HS-27A (cell line): ENCODE measurements around the gene CEACAM5.
"Not testable (repeated sequence)": the region's sequence is repeated elsewhere in the genome, so short reads cannot be mapped to it uniquely, and the experiment has no call there.

Experiments
- DNase-seq: peaks from one replicate; pipeline ENCODE4 v3.0.0-alpha.2; 2012; ENCODE audit warnings: low read depth, missing footprints

Gene CEACAM5

GRCh38 chr19:41700381-41701195 lies 7.8 kb upstream of the CEACAM5 start:
- DNase-seq = no peak

GRCh38 chr19:41701401-41702075 lies 6.9 kb upstream of the CEACAM5 start:
- no peak for DNase-seq

DNA sequence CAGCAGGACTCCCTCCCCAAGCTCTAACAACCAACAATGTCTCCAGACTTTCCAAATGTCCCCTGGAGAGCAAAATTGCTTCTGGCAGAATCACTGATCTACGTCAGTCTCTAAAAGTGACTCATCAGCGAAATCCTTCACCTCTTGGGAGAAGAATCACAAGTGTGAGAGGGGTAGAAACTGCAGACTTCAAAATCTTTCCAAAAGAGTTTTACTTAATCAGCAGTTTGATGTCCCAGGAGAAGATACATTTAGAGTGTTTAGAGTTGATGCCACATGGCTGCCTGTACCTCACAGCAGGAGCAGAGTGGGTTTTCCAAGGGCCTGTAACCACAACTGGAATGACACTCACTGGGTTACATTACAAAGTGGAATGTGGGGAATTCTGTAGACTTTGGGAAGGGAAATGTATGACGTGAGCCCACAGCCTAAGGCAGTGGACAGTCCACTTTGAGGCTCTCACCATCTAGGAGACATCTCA lies 6.2 kb upstream of the CEACAM5 start:
- DNase-seq = peak; percentile 27

DNA sequence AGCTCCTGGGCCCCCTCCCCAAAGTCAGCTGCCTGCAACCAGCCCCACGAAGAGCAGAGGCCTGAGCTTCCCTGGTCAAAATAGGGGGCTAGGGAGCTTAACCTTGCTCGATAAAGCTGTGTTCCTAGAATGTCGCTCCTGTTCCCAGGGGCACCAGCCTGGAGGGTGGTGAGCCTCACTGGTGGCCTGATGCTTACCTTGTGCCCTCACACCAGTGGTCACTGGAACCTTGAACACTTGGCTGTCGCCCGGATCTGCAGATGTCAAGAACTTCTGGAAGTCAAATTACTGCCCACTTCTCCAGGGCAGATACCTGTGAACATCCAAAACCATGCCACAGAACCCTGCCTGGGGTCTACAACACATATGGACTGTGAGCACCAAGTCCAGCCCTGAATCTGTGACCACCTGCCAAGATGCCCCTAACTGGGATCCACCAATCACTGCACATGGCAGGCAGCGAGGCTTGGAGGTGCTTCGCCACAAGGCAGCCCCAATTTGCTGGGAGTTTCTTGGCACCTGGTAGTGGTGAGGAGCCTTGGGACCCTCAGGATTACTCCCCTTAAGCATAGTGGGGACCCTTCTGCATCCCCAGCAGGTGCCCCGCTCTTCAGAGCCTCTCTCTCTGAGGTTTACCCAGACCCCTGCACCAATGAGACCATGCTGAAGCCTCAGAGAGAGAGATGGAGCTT lies 4.7 kb upstream of the CEACAM5 start:
- no peak for DNase-seq

GRCh38 chr19:41705393-41706174 lies 2.8 kb upstream of the CEACAM5 start:
- DNase-seq = no peak

DNA sequence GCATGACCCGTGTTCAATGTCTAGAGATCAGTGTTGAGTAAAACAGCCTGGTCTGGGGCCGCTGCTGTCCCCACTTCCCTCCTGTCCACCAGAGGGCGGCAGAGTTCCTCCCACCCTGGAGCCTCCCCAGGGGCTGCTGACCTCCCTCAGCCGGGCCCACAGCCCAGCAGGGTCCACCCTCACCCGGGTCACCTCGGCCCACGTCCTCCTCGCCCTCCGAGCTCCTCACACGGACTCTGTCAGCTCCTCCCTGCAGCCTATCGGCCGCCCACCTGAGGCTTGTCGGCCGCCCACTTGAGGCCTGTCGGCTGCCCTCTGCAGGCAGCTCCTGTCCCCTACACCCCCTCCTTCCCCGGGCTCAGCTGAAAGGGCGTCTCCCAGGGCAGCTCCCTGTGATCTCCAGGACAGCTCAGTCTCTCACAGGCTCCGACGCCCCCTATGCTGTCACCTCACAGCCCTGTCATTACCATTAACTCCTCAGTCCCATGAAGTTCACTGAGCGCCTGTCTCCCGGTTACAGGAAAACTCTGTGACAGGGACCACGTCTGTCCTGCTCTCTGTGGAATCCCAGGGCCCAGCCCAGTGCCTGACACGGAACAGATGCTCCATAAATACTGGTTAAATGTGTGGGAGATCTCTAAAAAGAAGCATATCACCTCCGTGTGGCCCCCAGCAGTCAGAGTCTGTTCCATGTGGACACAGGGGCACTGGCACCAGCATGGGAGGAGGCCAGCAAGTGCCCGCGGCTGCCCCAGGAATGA lies 1.5 kb upstream of the CEACAM5 start:
- peak; percentile 20 for DNase-seq

DNA sequence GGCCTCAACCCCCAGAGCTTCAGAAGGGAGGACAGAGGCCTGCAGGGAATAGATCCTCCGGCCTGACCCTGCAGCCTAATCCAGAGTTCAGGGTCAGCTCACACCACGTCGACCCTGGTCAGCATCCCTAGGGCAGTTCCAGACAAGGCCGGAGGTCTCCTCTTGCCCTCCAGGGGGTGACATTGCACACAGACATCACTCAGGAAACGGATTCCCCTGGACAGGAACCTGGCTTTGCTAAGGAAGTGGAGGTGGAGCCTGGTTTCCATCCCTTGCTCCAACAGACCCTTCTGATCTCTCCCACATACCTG lies 969 bp upstream of the CEACAM5 start:
- DNase-seq = no peak

- no peak for DNase-seq
Measured at GRCh38 chr19:41707871-41708371, 505 bp upstream of the CEACAM5 start.

- DNase-seq = not testable (repeated sequence)
Measured at GRCh38 chr19:41709516-41709915, 1.1 kb downstream of the CEACAM5 start.

DNA sequence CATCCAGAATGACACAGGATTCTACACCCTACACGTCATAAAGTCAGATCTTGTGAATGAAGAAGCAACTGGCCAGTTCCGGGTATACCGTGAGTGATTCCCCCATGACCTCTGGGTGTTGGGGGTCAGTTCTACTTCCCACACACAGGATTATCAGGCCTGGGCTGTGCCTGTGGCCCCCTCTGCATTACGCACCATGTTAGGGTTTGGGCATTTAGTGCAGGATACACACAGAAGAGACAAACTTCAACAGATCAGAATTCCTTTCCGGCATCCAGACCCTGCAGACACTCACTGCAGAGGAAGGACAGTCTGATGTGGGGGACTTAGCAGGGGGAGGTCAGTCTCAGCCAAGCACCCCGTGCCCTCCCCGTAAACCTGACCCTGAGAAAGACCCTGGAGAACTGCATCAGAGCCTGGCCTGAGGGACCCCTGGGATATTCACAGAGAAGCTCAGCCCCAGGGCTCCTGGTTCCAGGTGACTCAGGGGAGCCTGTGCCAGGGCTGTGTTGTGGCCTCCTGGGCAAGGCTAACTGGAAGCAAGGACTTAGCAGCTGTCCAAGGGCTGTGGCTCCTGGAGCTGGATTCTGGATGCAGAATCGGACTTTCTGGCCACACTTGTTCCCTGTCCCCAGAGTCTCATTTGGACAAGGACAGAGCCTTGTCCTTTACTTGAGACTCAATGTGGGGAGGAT lies 1.7 kb downstream of the CEACAM5 start:
- DNase-seq = no peak

DNA sequence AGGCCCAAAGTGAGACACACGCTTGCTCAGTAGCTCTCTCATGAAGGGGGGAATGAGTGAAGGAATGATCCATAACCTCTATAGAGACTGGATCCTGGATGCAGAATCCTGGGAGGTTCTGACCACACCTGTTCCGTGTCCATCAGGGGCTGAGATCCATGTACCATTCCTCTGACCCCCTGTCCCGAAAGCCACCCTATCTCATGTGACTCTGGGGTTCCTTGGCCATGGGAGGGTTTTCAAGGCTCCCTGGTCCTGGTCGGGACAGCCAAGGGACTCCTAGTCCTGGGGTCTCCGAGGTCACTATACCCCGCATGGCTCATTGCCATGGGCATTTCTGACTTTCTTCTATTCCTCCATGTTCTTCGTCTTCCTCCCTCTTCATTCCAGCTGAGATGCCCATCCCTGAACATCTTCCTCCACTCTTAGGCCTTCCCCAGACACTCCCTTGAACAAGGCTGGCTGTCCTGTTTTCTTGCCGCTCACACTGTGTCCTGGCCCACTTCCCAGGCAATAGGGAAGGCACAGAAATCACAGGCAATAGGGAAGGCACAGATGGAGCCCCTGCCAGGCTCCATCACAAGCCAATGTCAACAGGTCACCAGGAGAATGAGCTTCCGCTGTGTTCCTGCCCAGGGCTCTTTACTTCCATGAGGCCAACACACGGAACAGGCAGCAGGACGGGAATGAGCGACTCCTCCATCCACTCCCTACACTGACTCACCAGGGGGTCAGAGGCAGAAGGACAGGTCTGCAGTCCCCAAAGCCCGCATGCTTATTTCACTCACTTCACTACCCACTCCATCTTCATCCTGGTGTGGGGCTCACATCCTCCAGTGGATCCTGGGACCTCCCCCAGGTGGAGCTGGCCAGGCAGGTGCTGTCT lies 3.2 kb downstream of the CEACAM5 start:
- no peak for DNase-seq

DNA sequence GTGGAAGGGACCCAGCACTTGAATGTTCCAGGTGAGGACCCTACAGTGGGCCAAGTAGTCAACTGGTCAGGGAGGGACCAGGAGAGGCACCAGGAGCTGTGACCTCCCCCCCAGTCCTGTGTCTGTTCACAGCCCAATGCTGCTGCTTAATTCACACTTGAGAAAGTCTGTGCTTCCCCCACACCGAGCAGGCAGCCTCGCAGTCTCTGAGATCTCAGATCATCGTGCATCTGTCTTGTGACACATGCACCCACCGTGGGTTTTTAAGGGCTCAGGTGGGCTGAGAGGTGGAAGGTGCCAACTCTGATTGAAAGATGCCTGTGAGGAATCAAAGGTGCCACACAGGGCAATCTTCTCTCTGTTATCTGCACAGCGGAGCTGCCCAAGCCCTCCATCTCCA lies 6.2 kb downstream of the CEACAM5 start:
- DNase-seq = no peak

DNA sequence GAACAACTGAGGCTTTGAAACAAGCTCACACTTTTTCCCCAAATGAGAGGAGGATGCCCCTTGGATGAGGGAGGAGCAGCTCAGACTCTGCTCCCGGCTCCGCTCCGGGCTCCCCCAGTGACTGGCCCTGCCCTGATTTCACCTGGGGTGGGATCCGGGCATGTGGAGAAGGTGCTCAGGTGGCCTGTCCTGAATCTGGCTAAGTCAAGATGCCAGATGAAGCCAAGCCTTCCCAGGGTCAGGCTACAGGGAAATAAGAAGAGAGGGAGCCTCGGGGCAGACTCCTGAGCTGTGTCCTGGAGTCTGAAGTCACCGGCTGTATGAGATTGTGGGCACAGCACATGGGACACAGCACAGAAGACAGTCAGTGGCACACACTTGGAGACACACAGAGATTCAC lies 10.3 kb downstream of the CEACAM5 start:
- no peak for DNase-seq

GRCh38 chr19:41720103-41720502 lies 11.7 kb downstream of the CEACAM5 start:
- no peak for DNase-seq

DNA sequence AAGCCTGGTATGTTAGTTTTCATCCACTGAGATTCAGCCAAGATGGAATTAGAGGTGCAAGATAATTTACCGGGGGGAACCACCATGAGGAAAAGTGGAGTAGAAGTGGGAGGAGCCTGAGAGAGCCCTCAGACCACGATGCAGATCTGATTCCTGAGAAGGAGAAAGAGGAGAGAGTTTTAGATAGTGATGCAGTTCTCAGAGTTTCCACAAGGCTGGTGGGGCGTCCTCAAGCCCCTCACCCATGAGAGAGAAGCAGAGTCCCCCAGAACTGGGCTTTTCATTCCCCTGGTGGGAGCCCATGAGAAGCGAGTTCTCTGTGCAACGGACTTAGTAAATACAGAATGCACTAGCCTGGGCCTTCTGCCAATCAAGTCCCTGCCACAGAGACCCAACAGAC lies 18.1 kb downstream of the CEACAM5 start:
- no peak for DNase-seq

DNA sequence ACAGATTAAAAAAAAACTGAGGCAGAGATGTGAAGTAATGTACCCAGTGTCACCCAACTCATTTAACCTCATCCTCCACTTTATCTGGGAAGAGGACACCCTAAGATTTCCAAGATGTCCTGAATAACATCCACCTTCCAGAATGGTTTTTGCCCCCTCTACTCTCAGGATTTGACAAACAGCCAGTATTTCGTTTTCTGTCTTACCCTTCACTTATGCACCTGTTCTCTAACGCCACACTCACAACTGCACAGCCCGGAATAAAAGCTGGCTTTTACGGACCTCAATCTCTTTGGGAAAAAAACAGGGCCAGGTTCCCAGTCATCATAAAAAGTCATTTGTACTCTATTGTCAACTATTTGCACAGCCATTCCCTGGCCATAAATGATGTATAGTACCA lies 25.7 kb downstream of the CEACAM5 start:
- no peak for DNase-seq

GRCh38 chr19:41734585-41734984 lies 26.2 kb downstream of the CEACAM5 start:
- no peak for DNase-seq

DNA sequence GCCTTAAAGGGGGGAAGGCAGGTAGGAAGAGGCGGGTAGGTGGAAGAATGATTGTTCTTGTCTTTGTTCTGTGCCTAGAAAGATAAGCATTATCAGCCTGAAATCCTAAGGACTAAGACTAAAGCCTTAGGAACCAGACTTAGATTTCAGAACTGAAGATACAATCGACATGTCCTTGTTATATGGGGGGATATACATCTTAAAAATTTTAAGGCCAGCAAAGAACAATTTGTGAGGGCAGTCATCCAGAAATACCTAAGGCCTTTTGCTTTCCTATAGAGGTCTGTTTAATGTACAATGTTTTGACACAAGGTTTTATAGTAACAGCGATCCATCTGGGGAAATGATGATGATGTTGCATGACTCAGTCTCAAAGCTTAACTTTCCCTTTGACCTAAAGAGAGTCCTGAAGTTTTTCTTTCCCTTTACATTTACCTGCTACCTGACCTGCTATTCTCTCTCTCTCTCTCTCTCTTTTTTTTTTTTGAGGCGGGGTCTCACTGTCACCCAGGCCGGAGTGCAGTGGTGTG lies 26.7 kb downstream of the CEACAM5 start:
- no peak for DNase-seq

- DNase-seq = no peak
Measured at GRCh38 chr19:41739361-41739760, 30.9 kb downstream of the CEACAM5 start.
